Esophagus (tissue), 2 donors: Measurements from ENCODE around the gene FRMD6. TPM values are rescaled to one million over a fixed set of nuclear protein-coding genes. Genes with fewer than 3 reads are reported as not detected.

ENCODE experiments used
- H3K27ac ChIP-seq, 2 donors: one replicate each; pipeline ENCODE4 v1.5.1; 2013; ENCODE audit warnings: low read depth in 2 of 2, mild to moderate bottlenecking in 2 of 2, inconsistent platforms in 1 of 2, low read length in 1 of 2, moderate library complexity in 1 of 2
- H3K27me3 ChIP-seq, 2 donors: one replicate each; pipeline ENCODE4 v1.6.1; 2013; ENCODE audit warnings: low read length in 2 of 2, control low read depth in 1 of 2, mild to moderate bottlenecking in 1 of 2; ENCODE audit not compliant: insufficient read depth in 2 of 2, control insufficient read depth in 1 of 2
- H3K36me3 ChIP-seq, 2 donors: one replicate each; pipeline ENCODE4 v1.6.1; 2013; ENCODE audit warnings: low read length in 1 of 2; ENCODE audit not compliant: control insufficient read depth in 2 of 2, insufficient read depth in 2 of 2
- H3K4me1 ChIP-seq, 2 donors: one replicate each; pipeline ENCODE4 v1.6.1; 2013; ENCODE audit warnings: low read length in 1 of 2; ENCODE audit not compliant: control insufficient read depth in 2 of 2, insufficient read depth in 2 of 2
- H3K4me3 ChIP-seq, 2 donors: one replicate each; pipeline ENCODE4 v1.5.1; 2013; ENCODE audit warnings: low read length in 2 of 2, mild to moderate bottlenecking in 2 of 2, low read depth in 1 of 2, moderate library complexity in 1 of 2
- H3K9me3 ChIP-seq, 2 donors: one replicate each; pipeline ENCODE4 v1.6.1; 2013; ENCODE audit warnings: mild to moderate bottlenecking in 2 of 2, low read depth in 1 of 2, low read length in 1 of 2, moderate library complexity in 1 of 2; ENCODE audit not compliant: control insufficient read depth in 2 of 2, insufficient read depth in 1 of 2
- WGBS, 2 donors: extraction: QIAGEN DNeasy Blood & Tissue Kit; methylation state at CpG; one replicate each; pipeline ENCODE4 v1.1.7; 2013; 5-methylcytosine and 5-hydroxymethylcytosine counted together
- polyA plus RNA-seq, 2 donors: library from polyadenylated mRNA; stranded (reverse); fragments of 200-250 nt; gene quantifications; one replicate each; pipeline ENCODE4 v1.2.3, GENCODE V29; 2013
- donor health status: healthy with polysubstance abuse.
- donor health status: Bipolar disorder and iron deficiency.

FRMD6 gene
- polyA plus RNA-seq, 2 donors = 26.2 to 36.3 TPM

GRCh38 chr14:51776102-51776894, 124.6 kb downstream of the FRMD6 start:
- Histone ChIP-seq H3K27ac (no peak overlapping the region), H3K9me3 (no peaks in the 10 kb centered on the region), H3K36me3 (no peaks in the 10 kb centered on the region), H3K4me1 (peaks cover 0 to 2% of the 10 kb centered on the region in 2 donors), H3K4me3 (no peak overlapping the region), H3K27me3 (no peaks in the 10 kb centered on the region)
- WGBS, 2 donors = 47% methylated on average over 13 of the region's 13 CpGs

GRCh38 chr14:51780006-51780692, 128.4 kb downstream of the FRMD6 start:
- no peaks in the 10 kb centered on the region for H3K27me3 ChIP-seq
- 5 to 7% methylated on average over 13 of the region's 13 CpGs for WGBS, 2 donors
- H3K4me3 ChIP-seq = no peak overlapping the region
- H3K36me3 ChIP-seq = no peaks in the 10 kb centered on the region
- peaks cover 0 to 2% of the 10 kb centered on the region in 2 donors for H3K4me1 ChIP-seq
- no peaks in the 10 kb centered on the region for H3K9me3 ChIP-seq
- H3K27ac ChIP-seq = no peak overlapping the region

Other genes starting within 250 kb of the FRMD6 start
- 1 to 10 TPM; 1.6 to 2.0 TPM for gene GNG2, start 208.7 kb downstream of the FRMD6 start, polyA plus RNA-seq